ENCODE data around the gene ASCC3.

DNA sequence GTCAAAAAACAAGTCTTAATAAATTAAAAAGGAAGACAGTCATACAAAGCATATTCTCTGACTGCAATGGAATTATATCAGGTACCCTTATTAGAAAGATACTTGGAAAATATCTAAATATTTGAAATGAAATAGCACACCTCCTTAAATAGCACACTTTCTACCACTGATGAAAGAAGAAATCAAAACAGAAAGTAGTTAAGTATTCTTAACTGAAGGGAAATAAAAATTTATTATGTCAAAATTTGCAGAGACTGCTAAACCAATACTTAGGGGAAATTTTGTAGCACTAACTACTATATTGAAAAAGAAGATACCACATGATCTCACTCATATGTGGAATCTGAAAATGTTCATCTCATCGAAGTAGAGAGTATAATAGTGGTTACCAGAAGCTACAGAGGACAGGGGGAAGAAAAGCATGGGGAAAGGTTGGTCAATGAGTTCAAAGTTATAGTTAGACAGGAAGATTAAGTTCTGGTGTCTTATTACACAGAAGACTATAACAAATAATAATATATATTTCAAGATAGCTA is 112.2 kb downstream of the ASCC3 start:
- no peak for TF ChIP-seq EZH2 (IDR thresholded peaks at IDR 0.05)
- TF ChIP-seq EZH2phosphoT487 (IDR thresholded peaks at IDR 0.05): no peak
- TF ChIP-seq, protein P1, sequence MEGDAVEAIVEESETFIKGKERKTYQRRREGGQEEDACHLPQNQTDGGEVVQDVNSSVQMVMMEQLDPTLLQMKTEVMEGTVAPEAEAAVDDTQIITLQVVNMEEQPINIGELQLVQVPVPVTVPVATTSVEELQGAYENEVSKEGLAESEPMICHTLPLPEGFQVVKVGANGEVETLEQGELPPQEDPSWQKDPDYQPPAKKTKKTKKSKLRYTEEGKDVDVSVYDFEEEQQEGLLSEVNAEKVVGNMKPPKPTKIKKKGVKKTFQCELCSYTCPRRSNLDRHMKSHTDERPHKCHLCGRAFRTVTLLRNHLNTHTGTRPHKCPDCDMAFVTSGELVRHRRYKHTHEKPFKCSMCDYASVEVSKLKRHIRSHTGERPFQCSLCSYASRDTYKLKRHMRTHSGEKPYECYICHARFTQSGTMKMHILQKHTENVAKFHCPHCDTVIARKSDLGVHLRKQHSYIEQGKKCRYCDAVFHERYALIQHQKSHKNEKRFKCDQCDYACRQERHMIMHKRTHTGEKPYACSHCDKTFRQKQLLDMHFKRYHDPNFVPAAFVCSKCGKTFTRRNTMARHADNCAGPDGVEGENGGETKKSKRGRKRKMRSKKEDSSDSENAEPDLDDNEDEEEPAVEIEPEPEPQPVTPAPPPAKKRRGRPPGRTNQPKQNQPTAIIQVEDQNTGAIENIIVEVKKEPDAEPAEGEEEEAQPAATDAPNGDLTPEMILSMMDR (IDR thresholded peaks at IDR 0.05): no peak

Measured in neural progenitor cell (in vitro differentiated cells).